Gastroesophageal sphincter (tissue), 3 donors: ENCODE measurements around the gene LYPLAL1.

Experiments
- EP300 ChIP-seq: sonication (generic); formaldehyde crosslinking; IDR thresholded peaks from one replicate; pipeline ENCODE4 v1.6.1; 2017; ENCODE audit warnings: antibody characterized with exemption, mild to moderate bottlenecking
- POLR2A ChIP-seq, 2 donors: fragments of 450-650 bp; IDR thresholded peaks; one replicate each; pipeline ENCODE4 v1.6.1; 2017; ENCODE audit warnings: antibody characterized with exemption in 2 of 2, mild to moderate bottlenecking in 2 of 2, moderate library complexity in 1 of 2
- TF ChIP-seq, protein P1 (sequence below), 4 experiments: fragments of 200-600 bp in 2 of 4; fragments of 450-650 bp in 2 of 4; sonication (generic) in 1 of 4; IDR thresholded peaks; one replicate each; pipeline ENCODE4 v1.5.1; 2017 to 2019; ENCODE audit warnings: antibody characterized with exemption in 4 of 4, mild to moderate bottlenecking in 2 of 4, moderate library complexity in 2 of 4

DNA sequence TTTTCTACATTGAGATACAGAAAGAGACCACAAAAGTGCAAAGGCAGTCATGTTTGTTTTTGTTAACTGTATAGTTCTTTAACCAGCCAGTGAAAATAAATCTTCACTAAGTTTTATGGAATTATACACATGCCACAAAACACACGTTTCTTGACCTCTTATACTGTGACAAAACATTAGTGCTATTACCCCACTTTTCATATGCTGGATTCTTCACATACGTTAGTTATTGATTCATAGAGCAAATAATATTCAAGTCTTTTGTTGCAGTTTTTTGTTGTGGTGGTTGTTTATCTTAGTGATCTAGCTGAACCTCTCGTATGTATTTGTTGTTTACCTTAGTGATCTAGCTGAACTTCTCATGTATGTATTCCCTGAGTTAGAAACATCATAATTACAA lies 28.0 kb downstream of the LYPLAL1 start:
- TF ChIP-seq, protein P1, sequence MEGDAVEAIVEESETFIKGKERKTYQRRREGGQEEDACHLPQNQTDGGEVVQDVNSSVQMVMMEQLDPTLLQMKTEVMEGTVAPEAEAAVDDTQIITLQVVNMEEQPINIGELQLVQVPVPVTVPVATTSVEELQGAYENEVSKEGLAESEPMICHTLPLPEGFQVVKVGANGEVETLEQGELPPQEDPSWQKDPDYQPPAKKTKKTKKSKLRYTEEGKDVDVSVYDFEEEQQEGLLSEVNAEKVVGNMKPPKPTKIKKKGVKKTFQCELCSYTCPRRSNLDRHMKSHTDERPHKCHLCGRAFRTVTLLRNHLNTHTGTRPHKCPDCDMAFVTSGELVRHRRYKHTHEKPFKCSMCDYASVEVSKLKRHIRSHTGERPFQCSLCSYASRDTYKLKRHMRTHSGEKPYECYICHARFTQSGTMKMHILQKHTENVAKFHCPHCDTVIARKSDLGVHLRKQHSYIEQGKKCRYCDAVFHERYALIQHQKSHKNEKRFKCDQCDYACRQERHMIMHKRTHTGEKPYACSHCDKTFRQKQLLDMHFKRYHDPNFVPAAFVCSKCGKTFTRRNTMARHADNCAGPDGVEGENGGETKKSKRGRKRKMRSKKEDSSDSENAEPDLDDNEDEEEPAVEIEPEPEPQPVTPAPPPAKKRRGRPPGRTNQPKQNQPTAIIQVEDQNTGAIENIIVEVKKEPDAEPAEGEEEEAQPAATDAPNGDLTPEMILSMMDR (IDR thresholded peaks at IDR 0.05): no peak
- TF ChIP-seq POLR2A (IDR thresholded peaks at IDR 0.05) (no peak), EP300 (no peak)
